ENCODE data around the gene SUN3. TPM values are rescaled to one million over a fixed set of nuclear protein-coding genes. Genes with fewer than 3 reads are reported as not detected.
A peak's percentile ranks its signal among the peaks of the same experiment; 100 is the strongest.

The SUN3 gene
- polyA plus RNA-seq, 1 of the 3 experiments (the other 2 are of a cell fraction), result 0.12 TPM

- TF ChIP-seq TEAD4 (IDR thresholded peaks at IDR 0.05; ENCODE audit: borderline replicate concordance, insufficient read depth) (no peak), IRF3 (IDR thresholded peaks at IDR 0.05; ENCODE audit: low read depth, low read length) (no peak), CHD2 (IDR thresholded peaks at IDR 0.05; ENCODE audit: low read length, partially characterized antibody) (no peak), FOSL2 (IDR thresholded peaks at IDR 0.05; ENCODE audit: borderline replicate concordance, low read depth) (no peak), EZH2phosphoT487 (IDR thresholded peaks at IDR 0.05; ENCODE audit: borderline replicate concordance, low read depth) (no peak), JUND (IDR thresholded peaks at IDR 0.05) (no peak), YY1 (IDR thresholded peaks at IDR 0.05; ENCODE audit: low read depth) (no peak)
These were observed 86.8 kb downstream of the SUN3 start (continued) for GRCh38 chr7:47942132-47942531.

GRCh38 chr7:47941136-47941844, 87.6 kb downstream of the SUN3 start:
- Histone ChIP-seq H3K79me2 (ENCODE audit: insufficient read depth) (no peaks in the 10 kb centered on the region), H4K20me1 (ENCODE audit: insufficient read depth) (no peaks in the 10 kb centered on the region), H3K4me1 (ENCODE audit: control insufficient read depth in 1 of 2, insufficient read depth in 2 of 2, low read depth in 1 of 2, low read length in 1 of 2) (peaks cover 25 to 43% of the 10 kb centered on the region in 2 experiments), H3K36me3 (replicated peaks in 1 of 2; ENCODE audit: control insufficient read depth in 1 of 2, insufficient read depth in 2 of 2, low read length in 1 of 2) (no peaks in the 10 kb centered on the region), H3K9ac (peak overlapping the region; percentile 51), H3K4me2 (peak overlapping the region; percentile 73), H3K27me3 (ENCODE audit: insufficient read depth) (no peaks in the 10 kb centered on the region), H3F3A (replicated peaks; ENCODE audit: insufficient read depth) (peaks cover 17% of the 10 kb centered on the region), H3K27ac (ENCODE audit: low read depth in 2 of 2, low read length in 1 of 2) (peak overlapping the region; percentile 78 to 82), H2AFZ (ENCODE audit: low read depth) (peak overlapping the region; percentile 71; the same call in 1 of the 2 replicates), H3K4me3 (ENCODE audit: low read depth in 2 of 2, low read length in 1 of 2) (no peak overlapping the region), H3K9me2 (no peaks in the 10 kb centered on the region), H3K9me3 (no peaks in the 10 kb centered on the region)
- CTCF ChIA-PET, result interaction anchor here (1.7 to 6.5 kb wide), 4 partner anchors 12 to 675 kb away, joined by 7 to 39 read pairs (median 18); no protein-coding TSS in a partner anchor
- WGBS (ENCODE audit: low lambda C conversion rate), result 41% methylated on average over 8 of the region's 9 CpGs
- no peak for DNase-seq
- POLR2A ChIA-PET, result no interaction called here
- TF ChIP-seq JUND (IDR thresholded peaks at IDR 0.05) (peak; percentile 90), IRF3 (IDR thresholded peaks at IDR 0.05; ENCODE audit: low read depth, low read length) (no peak), MAX (IDR thresholded peaks at IDR 0.05; ENCODE audit: low read depth) (peak; percentile 85), YY1 (IDR thresholded peaks at IDR 0.05; ENCODE audit: low read depth) (no peak), MEF2A (IDR thresholded peaks at IDR 0.05; ENCODE audit: borderline replicate concordance, low read depth) (no peak; the same call in 1 of the 2 replicates), ELF1 (IDR thresholded peaks at IDR 0.05) (no peak), REST (IDR thresholded peaks at IDR 0.05; ENCODE audit: low read depth, low read length) (no peak), TEAD4 (IDR thresholded peaks at IDR 0.05; ENCODE audit: borderline replicate concordance, insufficient read depth) (peak; percentile 56; the same call in 1 of the 2 replicates), TCF12 (IDR thresholded peaks at IDR 0.05) (peak; percentile 84), TAF1 (IDR thresholded peaks at IDR 0.05; ENCODE audit: borderline replicate concordance, low read depth, low read length) (no peak), SMC3 (IDR thresholded peaks at IDR 0.05; ENCODE audit: low read depth, low read length) (no peak), FOXM1 (IDR thresholded peaks at IDR 0.05; ENCODE audit: low read depth) (no peak), ZBTB33 (IDR thresholded peaks at IDR 0.05; ENCODE audit: borderline replicate concordance, low read depth) (no peak), EP300 (IDR thresholded peaks at IDR 0.05; ENCODE audit: borderline replicate concordance in 1 of 2, low read depth in 1 of 2, low read length in 1 of 2) (peak in 1 of 2 experiments; percentile 79; a peak in 2 of 4 replicates), NRF1 (IDR thresholded peaks at IDR 0.05; ENCODE audit: low read depth, low read length) (no peak), FOSL2 (IDR thresholded peaks at IDR 0.05; ENCODE audit: borderline replicate concordance, low read depth) (peak; percentile 97), GATA2 (CRISPR knock-in tag; IDR thresholded peaks at IDR 0.05) (no peak), SIN3A (IDR thresholded peaks at IDR 0.05; ENCODE audit: borderline replicate concordance, low read depth, low read length) (no peak), POLR2AphosphoS5 (IDR thresholded peaks at IDR 0.05; ENCODE audit: low read depth, low read length) (no peak; the same call in 1 of the 2 replicates), FOXJ3 (CRISPR knock-in tag; IDR thresholded peaks at IDR 0.05) (no peak)
